ENCODE measurements around the gene MPZL3.

The MPZL3 gene

GRCh38 chr11:118264569-118265465 is 12.7 kb upstream of the MPZL3 start:
- no peaks in the 10 kb centered on the region for H3K9me3 ChIP-seq
- peaks cover 28% of the 10 kb centered on the region for H3K27me3 ChIP-seq
- peak overlapping the region; percentile 59 to 60 for H3K4me3 ChIP-seq (ENCODE audit: low read depth in 1 of 2, low read length in 1 of 2)
- peaks cover 3% of the 10 kb centered on the region for H3K36me3 ChIP-seq
- H3K4me1 ChIP-seq (ENCODE audit: control insufficient read depth in 1 of 2, insufficient read depth in 1 of 2, low read depth in 1 of 2, low read length in 1 of 2) = peaks cover 23 to 27% of the 10 kb centered on the region in 2 experiments
- H3K27ac ChIP-seq = peak overlapping the region; percentile 69
- no peak for TF ChIP-seq CTCF (IDR thresholded peaks at IDR 0.05)

DNA sequence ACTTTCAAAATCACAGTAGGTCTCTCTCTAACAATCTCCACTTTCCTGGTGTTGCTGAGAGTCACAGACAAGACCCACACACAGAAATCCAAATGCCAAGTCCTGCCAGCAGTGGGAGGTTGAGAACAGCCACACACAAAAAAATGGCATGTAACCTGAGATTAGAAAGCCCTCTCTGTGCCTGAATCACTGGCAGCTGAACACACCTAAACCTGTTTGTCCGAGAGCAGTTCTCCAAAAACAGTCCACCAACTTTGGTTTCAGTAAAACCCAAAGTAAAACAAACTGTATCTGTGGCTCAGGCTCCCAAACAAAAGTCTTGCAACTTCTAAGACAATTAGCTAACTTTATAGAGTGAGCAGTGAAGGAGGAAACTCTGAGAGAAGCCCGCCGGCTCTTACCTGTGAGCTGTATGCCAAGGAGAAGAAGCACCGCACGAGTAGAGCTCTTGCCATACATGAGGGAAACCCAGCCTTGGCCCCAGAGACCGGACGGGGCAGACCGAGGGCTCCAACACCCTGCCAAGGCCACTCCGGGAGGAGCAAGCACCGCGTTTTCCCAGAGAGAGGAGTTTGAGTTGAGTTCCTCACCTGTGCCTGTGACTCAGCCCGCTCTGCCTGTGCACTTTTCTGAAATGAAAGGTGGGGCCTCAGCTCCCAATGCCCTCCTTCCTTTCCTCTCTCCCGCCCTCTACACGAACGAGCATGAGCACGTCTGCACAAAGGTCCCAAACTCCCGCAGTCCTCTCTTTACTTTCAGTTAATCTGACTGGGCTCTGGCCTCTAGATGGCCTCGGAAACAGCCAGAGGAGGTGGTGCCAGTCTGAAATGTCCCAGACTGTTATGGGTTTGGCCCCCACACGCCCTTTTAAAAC is 11.8 kb upstream of the MPZL3 start, which contains the start of gene MPZL2:
Gene MPZL2, minus strand, starts transcription at position 603 of the 874 bp plus-strand sequence. Its CDS starts 144 bp downstream, at position 459.
- no peaks in the 10 kb centered on the region for H3K9me3 ChIP-seq
- TF ChIP-seq CTCF (IDR thresholded peaks at IDR 0.05) = no peak
- H3K27ac ChIP-seq = peak within 1 kb of the TSS; percentile 69
- peak within 1 kb of the TSS; percentile 59 to 60 for H3K4me3 ChIP-seq (ENCODE audit: low read depth in 1 of 2, low read length in 1 of 2)
- peaks cover 3% of the 10 kb centered on the region for H3K36me3 ChIP-seq
- peaks cover 23 to 27% of the 10 kb centered on the region in 2 experiments for H3K4me1 ChIP-seq (ENCODE audit: control insufficient read depth in 1 of 2, insufficient read depth in 1 of 2, low read depth in 1 of 2, low read length in 1 of 2)
- peaks cover 28% of the 10 kb centered on the region for H3K27me3 ChIP-seq

DNA sequence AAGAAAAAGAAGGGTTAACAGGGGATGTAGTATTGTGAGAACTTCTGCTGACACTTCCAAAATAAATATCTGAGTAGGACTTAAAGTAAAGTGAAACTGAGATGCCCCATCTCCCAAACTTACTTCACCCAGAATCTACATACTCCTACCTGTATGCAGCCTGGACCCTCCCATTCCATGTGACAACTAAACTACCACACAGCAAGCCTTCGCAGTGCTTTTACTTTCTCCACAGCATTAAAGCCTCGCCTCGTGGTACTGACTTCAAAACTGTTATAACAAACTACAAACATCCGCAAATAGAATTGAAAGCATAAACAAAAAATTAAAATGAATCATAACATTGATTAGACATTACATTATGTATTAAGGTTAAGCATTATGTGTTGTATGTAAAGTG is 10.9 kb upstream of the MPZL3 start:
- Histone ChIP-seq H3K9me3 (no peaks in the 10 kb centered on the region), H3K4me1 (ENCODE audit: control insufficient read depth in 1 of 2, insufficient read depth in 1 of 2, low read depth in 1 of 2, low read length in 1 of 2) (peaks cover 23 to 27% of the 10 kb centered on the region in 2 experiments), H3K27me3 (peaks cover 23% of the 10 kb centered on the region), H3K36me3 (peaks cover 3% of the 10 kb centered on the region), H3K27ac (peak overlapping the region; percentile 69), H3K4me3 (ENCODE audit: low read depth in 1 of 2, low read length in 1 of 2) (peak overlapping the region; percentile 59 to 60)
- no peak for TF ChIP-seq CTCF (IDR thresholded peaks at IDR 0.05)

DNA sequence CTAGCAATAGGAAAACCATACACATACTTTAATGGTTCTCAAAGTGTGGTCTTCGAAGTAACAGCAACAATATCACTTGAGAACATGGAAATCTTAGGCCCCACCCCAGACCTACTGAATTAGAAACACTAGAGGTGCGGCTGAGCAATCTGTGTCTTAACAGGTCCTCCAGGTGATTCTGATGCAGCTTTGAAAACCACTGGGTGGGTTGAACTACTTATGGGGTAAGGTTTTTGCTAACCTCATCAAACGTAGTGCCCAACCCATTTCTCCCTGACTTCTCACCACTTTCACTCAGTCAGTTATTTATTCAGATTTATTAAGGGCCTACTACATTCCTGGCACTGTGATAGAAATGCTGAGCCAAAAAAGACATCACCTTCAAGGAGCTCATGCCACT is 8.2 kb upstream of the MPZL3 start:
- Histone ChIP-seq H3K4me3 (ENCODE audit: low read depth in 1 of 2, low read length in 1 of 2) (no peak overlapping the region), H3K36me3 (peaks cover 9% of the 10 kb centered on the region), H3K4me1 (ENCODE audit: control insufficient read depth in 1 of 2, insufficient read depth in 1 of 2, low read depth in 1 of 2, low read length in 1 of 2) (peaks cover 23 to 24% of the 10 kb centered on the region in 2 experiments), H3K27ac (no peak overlapping the region), H3K9me3 (no peaks in the 10 kb centered on the region), H3K27me3 (peaks cover 19% of the 10 kb centered on the region)
- TF ChIP-seq CTCF (IDR thresholded peaks at IDR 0.05) = no peak

DNA sequence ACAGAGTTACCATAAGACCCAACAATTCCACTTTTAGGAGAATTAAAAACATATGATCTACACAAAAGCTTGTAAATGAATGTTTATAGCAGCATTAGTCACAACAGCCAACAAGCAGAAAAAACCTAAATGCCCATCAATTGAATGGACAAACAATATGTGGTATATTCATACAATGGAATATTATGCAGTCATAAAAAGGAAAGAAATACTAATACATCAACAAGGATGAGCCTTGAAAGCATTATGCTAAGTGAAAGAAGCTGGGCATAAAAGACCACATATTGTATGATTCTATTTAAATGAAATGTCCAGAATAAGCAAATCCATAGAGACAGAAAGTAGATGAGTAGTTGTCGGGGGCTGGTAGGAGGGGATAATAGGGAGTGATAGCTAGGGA is 7.0 kb upstream of the MPZL3 start:
- TF ChIP-seq CTCF (IDR thresholded peaks at IDR 0.05) = no peak
- no peaks in the 10 kb centered on the region for H3K9me3 ChIP-seq
- peaks cover 9% of the 10 kb centered on the region for H3K36me3 ChIP-seq
- H3K4me1 ChIP-seq (ENCODE audit: control insufficient read depth in 1 of 2, insufficient read depth in 1 of 2, low read depth in 1 of 2, low read length in 1 of 2) = peaks cover 19% of the 10 kb centered on the region in 2 experiments
- H3K27me3 ChIP-seq = peaks cover 12% of the 10 kb centered on the region
- H3K4me3 ChIP-seq (ENCODE audit: low read depth in 1 of 2, low read length in 1 of 2) = no peak overlapping the region
- no peak overlapping the region for H3K27ac ChIP-seq

All from neutrophil (primary cell).